Kidney capillary endothelial cell (primary cell): ENCODE results near the gene DLAT.
"Not testable (repeated sequence)": the region's sequence is repeated elsewhere in the genome, so short reads cannot be mapped to it uniquely, and the experiment has no call there.

Experiments used
- DNase-seq: peaks from one replicate; pipeline ENCODE4 v3.0.0-alpha.2; 2018; ENCODE audit warnings: low spot score

Gene DLAT

GRCh38 chr11:112024773-112025678 lies at the start of gene DLAT:
Gene DLAT, plus strand, starts transcription at chr11:112025408. Its CDS starts 65 bp downstream, at chr11:112025473.
- DNase-seq = peak; percentile 79

GRCh38 chr11:111976119-111976766 lies 49.0 kb upstream of the DLAT start:
- no peak for DNase-seq

GRCh38 chr11:111976767-111977145 lies 48.5 kb upstream of the DLAT start:
- no peak for DNase-seq

GRCh38 chr11:111977146-111978027 lies 47.8 kb upstream of the DLAT start:
- DNase-seq = peak; percentile 35

- DNase-seq = peak; percentile 36
These were observed 47.0 kb upstream of the DLAT start for GRCh38 chr11:111978028-111978771.

- no peak for DNase-seq
These were observed 45.1 kb upstream of the DLAT start for GRCh38 chr11:111980062-111980461.

- no peak for DNase-seq
These were observed 43.9 kb upstream of the DLAT start for GRCh38 chr11:111981270-111981669.

- DNase-seq = no peak
These were observed 43.2 kb upstream of the DLAT start for GRCh38 chr11:111982019-111982464.

GRCh38 chr11:111982541-111983186 lies 42.5 kb upstream of the DLAT start:
- DNase-seq = no peak

- no peak for DNase-seq
These were observed 41.8 kb upstream of the DLAT start for GRCh38 chr11:111983187-111983986.

- no peak for DNase-seq
These were observed 38.6 kb upstream of the DLAT start for GRCh38 chr11:111986589-111986988.

- DNase-seq = no peak
These were observed 34.8 kb upstream of the DLAT start for GRCh38 chr11:111990381-111990780.

- DNase-seq = no peak
These were observed 32.9 kb upstream of the DLAT start for GRCh38 chr11:111992206-111992855.

GRCh38 chr11:111996129-111996528 lies 29.1 kb upstream of the DLAT start:
- no peak for DNase-seq

GRCh38 chr11:111996669-111997068 lies 28.5 kb upstream of the DLAT start:
- DNase-seq = not testable (repeated sequence)

GRCh38 chr11:111999111-111999510 lies 26.1 kb upstream of the DLAT start:
- DNase-seq = no peak

GRCh38 chr11:112000703-112001102 lies 24.5 kb upstream of the DLAT start:
- no peak for DNase-seq

GRCh38 chr11:112002491-112003216 lies 22.6 kb upstream of the DLAT start:
- DNase-seq = no peak

- DNase-seq = no peak
These were observed 20.8 kb upstream of the DLAT start for GRCh38 chr11:112004389-112004788.
